HL-60 (cell line): ENCODE measurements around the gene ESR2.

Experiments
- DNase-seq, 2 experiments: peaks; one replicate each; pipeline ENCODE4 v3.0.0-alpha.2; 2010 to 2020; ENCODE audit warnings: low read depth in 1 of 2, low spot score in 1 of 2
- H3K27ac ChIP-seq: fragments of 250-450 bp; sonication (Bioruptor Pico); replicated peaks from 2 replicates; pipeline ENCODE4 v1.5.1; 2020; ENCODE audit warnings: mild to moderate bottlenecking, moderate library complexity
- H3K27me3 ChIP-seq: fragments of 250-450 bp; sonication (Bioruptor Pico); 2 replicates; pipeline ENCODE4 v1.5.1; 2021; ENCODE audit warnings: mild to moderate bottlenecking, moderate library complexity; ENCODE audit not compliant: insufficient read depth, poor library complexity, severe bottlenecking
- H3K4me3 ChIP-seq: replicated peaks from 2 replicates; pipeline ENCODE4 v1.5.1; 2011; ENCODE audit warnings: mild to moderate bottlenecking, control low read depth, low read length; ENCODE audit not compliant: insufficient read depth
- GABPA ChIP-seq: IDR thresholded peaks from 2 replicates; pipeline ENCODE4 v1.6.1; 2012; ENCODE audit warnings: low read depth
- POLR2AphosphoS5 ChIP-seq: IDR thresholded peaks from 2 replicates; pipeline ENCODE4 v1.6.1; 2012; ENCODE audit warnings: low read depth
- SPI1 ChIP-seq: IDR thresholded peaks from 2 replicates; pipeline ENCODE4 v1.6.1; 2012; ENCODE audit warnings: low read depth, mild to moderate bottlenecking, borderline replicate concordance
- TF ChIP-seq, protein P1 (sequence below): IDR thresholded peaks from one replicate; pipeline ENCODE4 v1.5.1; 2011; ENCODE audit warnings: low read length, control low read depth, inconsistent platforms; ENCODE audit not compliant: insufficient read depth
- TF ChIP-seq, protein P2 (sequence below): IDR thresholded peaks from 2 replicates; pipeline ENCODE4 v1.6.1; 2012; ENCODE audit warnings: low read depth; ENCODE audit not compliant: insufficient replicate concordance

ESR2 gene

DNA sequence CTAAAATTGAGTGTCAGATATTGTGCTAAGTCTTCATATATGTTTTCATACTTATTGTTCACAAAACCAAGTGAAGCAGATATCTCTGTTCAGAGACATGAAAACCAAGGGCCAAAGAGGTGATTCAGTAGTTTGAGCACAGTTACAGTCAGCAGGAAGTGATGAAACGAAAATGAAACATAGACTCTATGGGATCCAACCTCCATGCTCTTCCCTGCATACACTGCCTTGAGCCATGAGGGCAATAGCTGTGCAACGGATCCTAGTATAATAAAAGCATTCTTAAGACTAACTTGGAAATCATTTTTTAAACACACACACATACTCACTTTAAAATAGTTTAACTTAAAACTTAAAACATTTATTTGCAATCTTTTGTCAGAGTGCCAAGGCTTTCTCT is 27.9 kb downstream of the ESR2 start:
- H3K27ac ChIP-seq, result no peak overlapping the region
- H3K27me3 ChIP-seq, result no peaks in the 10 kb centered on the region
- no peak for DNase-seq
- TF ChIP-seq GABPA (no peak), POLR2AphosphoS5 (no peak), SPI1 (no peak)
- TF ChIP-seq, protein P1, sequence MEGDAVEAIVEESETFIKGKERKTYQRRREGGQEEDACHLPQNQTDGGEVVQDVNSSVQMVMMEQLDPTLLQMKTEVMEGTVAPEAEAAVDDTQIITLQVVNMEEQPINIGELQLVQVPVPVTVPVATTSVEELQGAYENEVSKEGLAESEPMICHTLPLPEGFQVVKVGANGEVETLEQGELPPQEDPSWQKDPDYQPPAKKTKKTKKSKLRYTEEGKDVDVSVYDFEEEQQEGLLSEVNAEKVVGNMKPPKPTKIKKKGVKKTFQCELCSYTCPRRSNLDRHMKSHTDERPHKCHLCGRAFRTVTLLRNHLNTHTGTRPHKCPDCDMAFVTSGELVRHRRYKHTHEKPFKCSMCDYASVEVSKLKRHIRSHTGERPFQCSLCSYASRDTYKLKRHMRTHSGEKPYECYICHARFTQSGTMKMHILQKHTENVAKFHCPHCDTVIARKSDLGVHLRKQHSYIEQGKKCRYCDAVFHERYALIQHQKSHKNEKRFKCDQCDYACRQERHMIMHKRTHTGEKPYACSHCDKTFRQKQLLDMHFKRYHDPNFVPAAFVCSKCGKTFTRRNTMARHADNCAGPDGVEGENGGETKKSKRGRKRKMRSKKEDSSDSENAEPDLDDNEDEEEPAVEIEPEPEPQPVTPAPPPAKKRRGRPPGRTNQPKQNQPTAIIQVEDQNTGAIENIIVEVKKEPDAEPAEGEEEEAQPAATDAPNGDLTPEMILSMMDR, result no peak
- TF ChIP-seq, protein P2, sequence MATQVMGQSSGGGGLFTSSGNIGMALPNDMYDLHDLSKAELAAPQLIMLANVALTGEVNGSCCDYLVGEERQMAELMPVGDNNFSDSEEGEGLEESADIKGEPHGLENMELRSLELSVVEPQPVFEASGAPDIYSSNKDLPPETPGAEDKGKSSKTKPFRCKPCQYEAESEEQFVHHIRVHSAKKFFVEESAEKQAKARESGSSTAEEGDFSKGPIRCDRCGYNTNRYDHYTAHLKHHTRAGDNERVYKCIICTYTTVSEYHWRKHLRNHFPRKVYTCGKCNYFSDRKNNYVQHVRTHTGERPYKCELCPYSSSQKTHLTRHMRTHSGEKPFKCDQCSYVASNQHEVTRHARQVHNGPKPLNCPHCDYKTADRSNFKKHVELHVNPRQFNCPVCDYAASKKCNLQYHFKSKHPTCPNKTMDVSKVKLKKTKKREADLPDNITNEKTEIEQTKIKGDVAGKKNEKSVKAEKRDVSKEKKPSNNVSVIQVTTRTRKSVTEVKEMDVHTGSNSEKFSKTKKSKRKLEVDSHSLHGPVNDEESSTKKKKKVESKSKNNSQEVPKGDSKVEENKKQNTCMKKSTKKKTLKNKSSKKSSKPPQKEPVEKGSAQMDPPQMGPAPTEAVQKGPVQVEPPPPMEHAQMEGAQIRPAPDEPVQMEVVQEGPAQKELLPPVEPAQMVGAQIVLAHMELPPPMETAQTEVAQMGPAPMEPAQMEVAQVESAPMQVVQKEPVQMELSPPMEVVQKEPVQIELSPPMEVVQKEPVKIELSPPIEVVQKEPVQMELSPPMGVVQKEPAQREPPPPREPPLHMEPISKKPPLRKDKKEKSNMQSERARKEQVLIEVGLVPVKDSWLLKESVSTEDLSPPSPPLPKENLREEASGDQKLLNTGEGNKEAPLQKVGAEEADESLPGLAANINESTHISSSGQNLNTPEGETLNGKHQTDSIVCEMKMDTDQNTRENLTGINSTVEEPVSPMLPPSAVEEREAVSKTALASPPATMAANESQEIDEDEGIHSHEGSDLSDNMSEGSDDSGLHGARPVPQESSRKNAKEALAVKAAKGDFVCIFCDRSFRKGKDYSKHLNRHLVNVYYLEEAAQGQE, result no peak
- H3K4me3 ChIP-seq, result no peak overlapping the region

DNA sequence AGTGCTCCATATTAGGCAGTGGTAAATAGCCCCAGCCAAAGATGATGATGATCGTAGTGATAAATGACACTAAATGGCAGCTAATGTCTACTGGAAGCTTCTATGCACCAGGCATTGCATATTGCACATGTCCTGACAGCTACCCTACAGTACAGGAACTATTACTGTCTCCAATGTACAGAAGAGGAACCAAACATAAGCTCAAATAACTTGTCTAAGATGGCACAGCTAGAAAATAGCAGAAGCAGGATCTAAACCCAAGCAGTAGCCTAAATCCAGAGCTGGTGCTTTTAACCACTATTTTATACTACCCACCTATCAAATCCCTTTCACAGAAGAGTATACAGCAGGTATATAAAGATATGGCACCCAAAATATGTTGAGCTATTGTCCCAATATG is 28.9 kb downstream of the ESR2 start:
- TF ChIP-seq SPI1, result no peak
- TF ChIP-seq, protein P2, result no peak
- TF ChIP-seq GABPA, result no peak
- TF ChIP-seq POLR2AphosphoS5, result no peak
- TF ChIP-seq, protein P1, result no peak
- H3K4me3 ChIP-seq, result no peak overlapping the region
- H3K27ac ChIP-seq, result no peak overlapping the region
- H3K27me3 ChIP-seq, result no peaks in the 10 kb centered on the region
- DNase-seq, result no peak

DNA sequence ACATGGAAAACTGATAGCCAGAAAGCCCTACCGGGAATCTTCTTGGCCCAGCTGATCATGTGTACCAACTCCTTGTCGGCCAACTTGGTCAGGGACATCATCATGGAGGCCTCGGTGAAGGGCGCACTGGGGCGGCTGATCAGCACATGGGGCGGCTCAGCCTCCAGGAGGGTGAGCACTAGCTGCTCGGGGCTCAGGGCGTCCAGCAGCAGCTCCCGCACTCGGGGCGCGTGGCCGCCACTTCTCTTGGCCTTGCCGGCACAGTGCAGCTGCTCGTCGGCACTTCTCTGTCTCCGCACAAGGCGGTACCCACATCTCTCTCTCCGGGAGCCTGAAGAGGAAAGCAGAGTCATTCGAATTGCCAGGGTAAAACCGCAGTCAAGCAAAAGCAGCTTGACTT is 33.8 kb downstream of the ESR2 start:
- Histone ChIP-seq H3K27ac (no peak overlapping the region), H3K27me3 (no peaks in the 10 kb centered on the region), H3K4me3 (no peak overlapping the region)
- TF ChIP-seq POLR2AphosphoS5, result no peak
- no peak for TF ChIP-seq GABPA
- TF ChIP-seq, protein P2, result no peak
- no peak for DNase-seq

DNA sequence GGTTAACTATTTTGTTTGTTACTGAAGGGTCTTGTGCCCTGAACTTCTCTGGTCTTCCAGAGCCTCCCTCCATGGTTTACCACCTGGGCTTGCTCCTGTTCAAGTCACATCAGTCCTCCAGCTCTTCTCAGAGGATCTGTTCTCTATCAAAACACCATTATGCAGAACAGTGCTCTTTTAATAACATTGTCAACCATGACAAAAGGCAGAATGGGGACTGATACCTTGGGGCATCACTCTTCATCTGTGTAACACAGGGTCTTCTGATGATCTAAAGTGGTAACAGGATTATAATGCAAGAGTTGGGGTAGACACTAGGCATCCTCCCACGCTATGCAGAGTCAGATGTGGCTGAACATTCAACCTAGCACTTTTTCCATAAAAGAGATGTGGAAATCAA is 38.4 kb downstream of the ESR2 start:
- Histone ChIP-seq H3K4me3 (no peak overlapping the region), H3K27me3 (no peaks in the 10 kb centered on the region), H3K27ac (no peak overlapping the region)
- no peak for DNase-seq
- TF ChIP-seq, protein P1, result no peak
- TF ChIP-seq, protein P2, result no peak
- TF ChIP-seq POLR2AphosphoS5 (no peak), SPI1 (no peak), GABPA (no peak)
